Measurements from ENCODE around the gene TOR4A. TPM values are rescaled to one million over a fixed set of nuclear protein-coding genes. Genes with fewer than 3 reads are reported as not detected.

The TOR4A gene
- total RNA-seq, 1 experiment from 2014 or later, result 37.1 TPM

DNA sequence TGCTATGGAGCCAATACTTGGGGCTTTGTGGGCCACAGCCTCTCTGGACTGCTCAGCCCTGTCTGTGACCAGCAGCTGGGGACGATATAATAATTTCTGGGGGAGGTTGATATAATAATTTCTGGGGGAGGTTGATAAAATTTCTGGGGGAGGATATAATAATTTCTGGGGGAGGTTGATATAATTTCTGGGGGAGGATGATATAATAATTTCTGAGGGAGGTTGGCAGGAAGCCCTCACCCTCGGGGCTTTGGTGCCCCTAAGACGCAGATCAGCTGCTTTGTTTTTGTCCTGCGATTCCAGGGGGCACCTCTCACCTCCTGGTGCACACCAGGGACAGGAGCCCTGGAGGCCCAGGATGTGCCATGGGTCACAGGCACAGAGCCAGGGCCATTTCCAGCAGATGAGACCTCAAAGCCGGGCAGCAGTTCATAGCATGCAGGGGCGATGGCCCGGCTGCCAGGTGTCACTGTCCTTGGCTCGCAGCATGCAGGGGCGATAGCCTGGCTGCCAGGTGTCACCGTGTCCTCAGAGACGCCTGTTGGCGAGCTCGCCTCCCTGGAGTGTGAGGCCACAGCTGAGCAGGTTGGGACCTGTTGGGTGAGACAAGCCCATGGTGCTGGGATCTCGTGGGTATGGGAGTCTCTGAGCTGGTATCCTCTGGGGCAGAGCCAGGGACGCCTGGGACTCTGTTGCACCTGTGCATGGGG is 3.8 kb upstream of the TOR4A start:
- in situ Hi-C loops (cut with HindIII; ENCODE audit: low pct_unique_long_range_greater_than_20kb, low sequenced_read_pairs), result no loop called here
- ChIA-PET POLR2A (no interaction called here), CTCF (interaction anchor here (0.7 kb wide), 1 partner anchor 19 kb away, joined by 4 read pairs; no protein-coding TSS in a partner anchor)
- Histone ChIP-seq H3K27ac (ENCODE audit: low read length) (no peak overlapping the region), H3K27me3 (ENCODE audit: control insufficient read depth, insufficient read depth, low read length) (no peaks in the 10 kb centered on the region), H3K4me1 (ENCODE audit: control insufficient read depth, insufficient read depth, low read length) (peaks cover 13% of the 10 kb centered on the region), H3K36me3 (ENCODE audit: control insufficient read depth, insufficient read depth, low read length) (peaks cover 3% of the 10 kb centered on the region; the same call in 1 of the 2 replicates), H3K9me3 (ENCODE audit: control insufficient read depth, insufficient read depth, low read depth, low read length) (no peaks in the 10 kb centered on the region), H3K4me3 (ENCODE audit: low read depth in 2 of 2, low read length in 2 of 2) (no peak overlapping the region)
- BruUV-seq (replicated peaks), result no TSS peak
- DNase-seq (ENCODE audit: low read depth, low spot score) (no peak), ATAC-seq (no peak)
- intact Hi-C loops (cut with micrococcal nuclease; ENCODE audit: unreplicated experiment), result no loop called here
- TF ChIP-seq SIN3A (IDR thresholded peaks at IDR 0.05; ENCODE audit: borderline replicate concordance, insufficient read depth, low read depth, low read length) (no peak), POLR2AphosphoS5 (IDR thresholded peaks at IDR 0.05; ENCODE audit: low read depth, low read length) (no peak), TCF7L2 (IDR thresholded peaks at IDR 0.05; ENCODE audit: low read depth, low read length) (no peak)
- TF ChIP-seq, protein P1, sequence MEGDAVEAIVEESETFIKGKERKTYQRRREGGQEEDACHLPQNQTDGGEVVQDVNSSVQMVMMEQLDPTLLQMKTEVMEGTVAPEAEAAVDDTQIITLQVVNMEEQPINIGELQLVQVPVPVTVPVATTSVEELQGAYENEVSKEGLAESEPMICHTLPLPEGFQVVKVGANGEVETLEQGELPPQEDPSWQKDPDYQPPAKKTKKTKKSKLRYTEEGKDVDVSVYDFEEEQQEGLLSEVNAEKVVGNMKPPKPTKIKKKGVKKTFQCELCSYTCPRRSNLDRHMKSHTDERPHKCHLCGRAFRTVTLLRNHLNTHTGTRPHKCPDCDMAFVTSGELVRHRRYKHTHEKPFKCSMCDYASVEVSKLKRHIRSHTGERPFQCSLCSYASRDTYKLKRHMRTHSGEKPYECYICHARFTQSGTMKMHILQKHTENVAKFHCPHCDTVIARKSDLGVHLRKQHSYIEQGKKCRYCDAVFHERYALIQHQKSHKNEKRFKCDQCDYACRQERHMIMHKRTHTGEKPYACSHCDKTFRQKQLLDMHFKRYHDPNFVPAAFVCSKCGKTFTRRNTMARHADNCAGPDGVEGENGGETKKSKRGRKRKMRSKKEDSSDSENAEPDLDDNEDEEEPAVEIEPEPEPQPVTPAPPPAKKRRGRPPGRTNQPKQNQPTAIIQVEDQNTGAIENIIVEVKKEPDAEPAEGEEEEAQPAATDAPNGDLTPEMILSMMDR (IDR thresholded peaks at IDR 0.05), result no peak
- TF ChIP-seq, protein P2, sequence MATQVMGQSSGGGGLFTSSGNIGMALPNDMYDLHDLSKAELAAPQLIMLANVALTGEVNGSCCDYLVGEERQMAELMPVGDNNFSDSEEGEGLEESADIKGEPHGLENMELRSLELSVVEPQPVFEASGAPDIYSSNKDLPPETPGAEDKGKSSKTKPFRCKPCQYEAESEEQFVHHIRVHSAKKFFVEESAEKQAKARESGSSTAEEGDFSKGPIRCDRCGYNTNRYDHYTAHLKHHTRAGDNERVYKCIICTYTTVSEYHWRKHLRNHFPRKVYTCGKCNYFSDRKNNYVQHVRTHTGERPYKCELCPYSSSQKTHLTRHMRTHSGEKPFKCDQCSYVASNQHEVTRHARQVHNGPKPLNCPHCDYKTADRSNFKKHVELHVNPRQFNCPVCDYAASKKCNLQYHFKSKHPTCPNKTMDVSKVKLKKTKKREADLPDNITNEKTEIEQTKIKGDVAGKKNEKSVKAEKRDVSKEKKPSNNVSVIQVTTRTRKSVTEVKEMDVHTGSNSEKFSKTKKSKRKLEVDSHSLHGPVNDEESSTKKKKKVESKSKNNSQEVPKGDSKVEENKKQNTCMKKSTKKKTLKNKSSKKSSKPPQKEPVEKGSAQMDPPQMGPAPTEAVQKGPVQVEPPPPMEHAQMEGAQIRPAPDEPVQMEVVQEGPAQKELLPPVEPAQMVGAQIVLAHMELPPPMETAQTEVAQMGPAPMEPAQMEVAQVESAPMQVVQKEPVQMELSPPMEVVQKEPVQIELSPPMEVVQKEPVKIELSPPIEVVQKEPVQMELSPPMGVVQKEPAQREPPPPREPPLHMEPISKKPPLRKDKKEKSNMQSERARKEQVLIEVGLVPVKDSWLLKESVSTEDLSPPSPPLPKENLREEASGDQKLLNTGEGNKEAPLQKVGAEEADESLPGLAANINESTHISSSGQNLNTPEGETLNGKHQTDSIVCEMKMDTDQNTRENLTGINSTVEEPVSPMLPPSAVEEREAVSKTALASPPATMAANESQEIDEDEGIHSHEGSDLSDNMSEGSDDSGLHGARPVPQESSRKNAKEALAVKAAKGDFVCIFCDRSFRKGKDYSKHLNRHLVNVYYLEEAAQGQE (IDR thresholded peaks at IDR 0.05; ENCODE audit: insufficient read depth in 1 of 2, low read depth in 2 of 2, low read length in 1 of 2), result no peak

GRCh38 chr9:137275203-137275587 is 2.3 kb upstream of the TOR4A start:
- Histone ChIP-seq H3K36me3 (ENCODE audit: control insufficient read depth, insufficient read depth, low read length) (peaks cover 3% of the 10 kb centered on the region; the same call in 1 of the 2 replicates), H3K4me3 (ENCODE audit: low read depth in 2 of 2, low read length in 2 of 2) (no peak overlapping the region), H3K9me3 (ENCODE audit: control insufficient read depth, insufficient read depth, low read depth, low read length) (no peaks in the 10 kb centered on the region), H3K27ac (ENCODE audit: low read length) (peak overlapping the region; percentile 84; the same call in 1 of the 2 replicates), H3K27me3 (ENCODE audit: control insufficient read depth, insufficient read depth, low read length) (no peaks in the 10 kb centered on the region), H3K4me1 (ENCODE audit: control insufficient read depth, insufficient read depth, low read length) (peaks cover 13% of the 10 kb centered on the region)
- POLR2A ChIA-PET, result no interaction called here
- no peak for DNase-seq (ENCODE audit: low read depth, low spot score)
- in situ Hi-C loops (cut with HindIII; ENCODE audit: low pct_unique_long_range_greater_than_20kb, low sequenced_read_pairs), result no loop called here
- CTCF ChIA-PET, result interaction anchor here (0.5 kb wide), 1 partner anchor 9 kb away, joined by 3 read pairs; no protein-coding TSS in a partner anchor
- no peak for ATAC-seq
- BruUV-seq (replicated peaks), result no TSS peak
- TF ChIP-seq SIN3A (IDR thresholded peaks at IDR 0.05; ENCODE audit: borderline replicate concordance, insufficient read depth, low read depth, low read length) (no peak), TCF7L2 (IDR thresholded peaks at IDR 0.05; ENCODE audit: low read depth, low read length) (no peak), POLR2AphosphoS5 (IDR thresholded peaks at IDR 0.05; ENCODE audit: low read depth, low read length) (no peak)
- TF ChIP-seq, protein P2 (IDR thresholded peaks at IDR 0.05; ENCODE audit: insufficient read depth in 1 of 2, low read depth in 2 of 2, low read length in 1 of 2), result no peak
- TF ChIP-seq, protein P1 (IDR thresholded peaks at IDR 0.05), result no peak
- intact Hi-C loops (cut with micrococcal nuclease; ENCODE audit: unreplicated experiment), result no loop called here
